ENCODE data around the gene FST. TPM values are rescaled to one million over a fixed set of nuclear protein-coding genes. Genes with fewer than 3 reads are reported as not detected.

FST gene
- total and polyA plus RNA-seq, 4 experiments from 2014 or later = 0.16 to 3.3 (median 1.2) TPM

DNA sequence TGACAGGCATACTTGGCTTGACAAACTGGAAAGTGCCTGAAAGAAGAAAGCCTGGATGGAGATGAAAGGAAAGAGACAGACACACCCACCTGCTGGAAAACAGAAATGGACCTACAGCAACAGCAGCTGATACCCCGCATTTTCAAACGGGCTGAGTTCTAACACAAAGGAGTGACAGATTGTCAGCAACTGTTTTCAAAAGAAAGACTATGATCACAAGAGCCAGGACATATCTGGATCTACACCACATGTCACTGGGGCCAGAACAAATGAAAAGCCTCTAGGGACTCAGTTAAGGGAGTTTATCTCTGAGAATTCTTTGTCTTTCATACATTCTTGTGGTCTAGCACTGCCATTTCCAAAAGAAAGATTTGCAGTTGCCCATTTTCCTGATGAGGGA lies 24.1 kb upstream of the FST start:
- POLR2A ChIA-PET (ENCODE audit: partially characterized antibody) = no interaction called here
- CTCF ChIA-PET (ENCODE audit: partially characterized antibody) = no interaction called here

DNA sequence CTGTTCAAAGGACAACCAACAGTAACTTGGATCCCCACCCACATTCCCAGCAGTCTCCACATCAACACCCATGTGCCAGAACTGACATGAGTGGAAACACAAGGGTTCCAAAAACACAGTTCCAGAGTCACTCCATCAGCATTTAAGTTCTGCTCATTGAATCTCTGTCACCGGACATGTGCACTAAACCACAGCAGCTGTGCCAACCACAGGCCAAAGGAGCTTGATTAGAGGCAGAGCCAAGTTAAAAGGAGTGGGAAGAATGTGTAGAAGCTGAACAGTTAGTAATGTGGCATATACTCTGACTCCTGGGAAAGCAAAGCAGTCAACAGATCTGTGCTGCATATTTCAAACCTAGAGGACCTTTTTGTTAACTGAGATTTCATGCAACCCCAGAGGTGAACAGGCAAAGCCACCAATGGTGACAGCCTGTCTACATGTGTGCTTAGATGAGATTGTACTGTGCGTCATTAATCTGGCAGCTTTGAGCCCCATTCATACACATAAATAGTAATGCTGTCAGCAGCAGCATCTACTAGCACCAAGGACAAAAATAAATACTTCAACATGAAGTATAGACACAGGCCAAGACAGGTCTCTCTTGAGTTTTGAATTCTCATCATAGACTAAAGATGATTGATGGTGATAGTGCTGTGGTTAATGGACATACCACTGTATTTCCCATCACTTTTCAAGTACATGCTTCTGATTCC lies 16.4 kb upstream of the FST start:
- Mint-ChIP-seq H3K27me3 (peaks cover 17 to 24% of the 10 kb centered on the region in 2 donors), H3K36me3 (no peaks in the 10 kb centered on the region), H3K27ac (no peak overlapping the region), H3K4me1 (no peaks in the 10 kb centered on the region), H3K4me3 (no peak overlapping the region), H3K9me3 (peaks cover 0 to 2% (median 0%) of the 10 kb centered on the region in 8 donors)
- DNase-seq = no peak
- Histone ChIP-seq H3K27ac (ENCODE audit: low read depth, low read length) (no peak overlapping the region), H3K27me3 (ENCODE audit: insufficient read depth, low read length) (peaks cover 4% of the 10 kb centered on the region), H3K9me3 (ENCODE audit: control insufficient read depth in 1 of 2, low read length in 2 of 2) (no peaks in the 10 kb centered on the region), H3K4me3 (ENCODE audit: low read length in 2 of 2) (no peak overlapping the region), H3K4me1 (ENCODE audit: insufficient read depth, low read length) (no peaks in the 10 kb centered on the region), H3K36me3 (ENCODE audit: insufficient read depth, low read length) (no peaks in the 10 kb centered on the region)
- ChIA-PET CTCF (ENCODE audit: partially characterized antibody) (no interaction called here), POLR2A (ENCODE audit: partially characterized antibody) (no interaction called here)
- intact Hi-C loops (cut with micrococcal nuclease) = no loop called here

More for the DNA sequence above, 24.1 kb upstream of the FST start:
- Mint-ChIP-seq H3K27me3 (peaks cover 4 to 12% of the 10 kb centered on the region in 2 donors), H3K9me3 (peaks cover 0 to 3% (median 0%) of the 10 kb centered on the region in 8 donors), H3K4me3 (no peak overlapping the region), H3K36me3 (no peaks in the 10 kb centered on the region), H3K4me1 (no peaks in the 10 kb centered on the region), H3K27ac (no peak overlapping the region)
- Histone ChIP-seq H3K27me3 (ENCODE audit: insufficient read depth, low read length) (no peaks in the 10 kb centered on the region), H3K4me1 (ENCODE audit: insufficient read depth, low read length) (no peaks in the 10 kb centered on the region), H3K4me3 (ENCODE audit: low read length in 2 of 2) (no peak overlapping the region), H3K27ac (ENCODE audit: low read depth, low read length) (no peak overlapping the region), H3K36me3 (ENCODE audit: insufficient read depth, low read length) (no peaks in the 10 kb centered on the region), H3K9me3 (ENCODE audit: control insufficient read depth in 1 of 2, low read length in 2 of 2) (no peaks in the 10 kb centered on the region)
- intact Hi-C loops (cut with micrococcal nuclease) = no loop called here
- DNase-seq = no peak

GRCh38 chr5:53464722-53465121 lies 15.7 kb upstream of the FST start:
- H3K27ac Mint-ChIP-seq = no peak overlapping the region
- Histone ChIP-seq H3K27ac (ENCODE audit: low read depth, low read length) (no peak overlapping the region), H3K36me3 (ENCODE audit: insufficient read depth, low read length) (no peaks in the 10 kb centered on the region), H3K27me3 (ENCODE audit: insufficient read depth, low read length) (peaks cover 4% of the 10 kb centered on the region), H3K4me3 (ENCODE audit: low read length in 2 of 2) (no peak overlapping the region), H3K4me1 (ENCODE audit: insufficient read depth, low read length) (no peaks in the 10 kb centered on the region), H3K9me3 (ENCODE audit: control insufficient read depth in 1 of 2, low read length in 2 of 2) (no peaks in the 10 kb centered on the region)
- peaks cover 17 to 28% of the 10 kb centered on the region in 2 donors for H3K27me3 Mint-ChIP-seq
- intact Hi-C loops (cut with micrococcal nuclease) = no loop called here
- no peak for DNase-seq
- CTCF ChIA-PET (ENCODE audit: partially characterized antibody) = no interaction called here
- POLR2A ChIA-PET (ENCODE audit: partially characterized antibody) = no interaction called here
- H3K9me3 Mint-ChIP-seq = no peaks in the 10 kb centered on the region
- no peak overlapping the region for H3K4me3 Mint-ChIP-seq
- no peaks in the 10 kb centered on the region for H3K36me3 Mint-ChIP-seq
- no peaks in the 10 kb centered on the region for H3K4me1 Mint-ChIP-seq

DNA sequence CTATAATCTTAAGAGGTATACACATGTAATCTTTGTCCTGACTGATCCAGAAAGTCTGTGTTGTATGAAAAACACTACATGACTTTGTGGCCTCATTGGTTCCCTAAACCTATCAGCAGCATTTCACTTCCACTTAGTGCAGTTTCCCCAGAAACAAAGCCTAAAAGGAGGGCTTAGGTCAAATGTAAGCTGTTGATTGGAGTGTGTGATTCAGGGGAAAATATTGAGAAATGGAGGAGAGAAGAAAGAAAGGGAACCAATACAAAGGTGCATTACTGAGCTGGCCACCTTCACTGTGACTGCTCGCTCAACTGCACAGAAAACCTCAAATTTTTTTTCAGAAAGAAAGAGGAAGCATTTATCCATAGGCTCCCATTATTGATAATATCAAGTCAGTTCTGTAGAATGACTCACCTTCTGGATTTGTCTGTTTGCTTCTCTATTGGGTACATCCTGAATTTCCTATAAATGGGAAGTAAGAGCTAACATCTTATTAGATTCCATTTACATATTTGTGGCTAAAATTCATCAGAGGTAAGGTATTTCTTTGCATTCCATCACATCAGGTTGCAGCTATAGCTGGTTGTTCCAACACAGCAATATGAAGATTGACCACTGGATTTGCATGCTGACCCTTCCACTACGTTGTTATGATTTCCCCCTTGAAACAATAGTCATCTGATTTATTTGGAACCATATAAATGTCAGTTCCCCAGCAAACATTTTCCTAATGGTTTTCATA lies 10.3 kb upstream of the FST start:
- intact Hi-C loops (cut with micrococcal nuclease) = no loop called here
- H3K9me3 Mint-ChIP-seq = no peaks in the 10 kb centered on the region
- ChIA-PET CTCF (ENCODE audit: partially characterized antibody) (no interaction called here), POLR2A (ENCODE audit: partially characterized antibody) (no interaction called here)
- no peaks in the 10 kb centered on the region for H3K36me3 Mint-ChIP-seq
- DNase-seq = no peak
- peaks cover 26 to 30% of the 10 kb centered on the region in 2 donors for H3K27me3 Mint-ChIP-seq
- Histone ChIP-seq H3K27me3 (ENCODE audit: insufficient read depth, low read length) (peaks cover 5% of the 10 kb centered on the region), H3K4me1 (ENCODE audit: insufficient read depth, low read length) (no peaks in the 10 kb centered on the region), H3K36me3 (ENCODE audit: insufficient read depth, low read length) (no peaks in the 10 kb centered on the region), H3K27ac (ENCODE audit: low read depth, low read length) (no peak overlapping the region), H3K4me3 (ENCODE audit: low read length in 2 of 2) (no peak overlapping the region), H3K9me3 (ENCODE audit: control insufficient read depth in 1 of 2, low read length in 2 of 2) (no peaks in the 10 kb centered on the region)
- no peak overlapping the region for H3K4me3 Mint-ChIP-seq
- no peak overlapping the region for H3K27ac Mint-ChIP-seq
- no peaks in the 10 kb centered on the region for H3K4me1 Mint-ChIP-seq

- Histone ChIP-seq H3K36me3 (ENCODE audit: insufficient read depth, low read length) (no peaks in the 10 kb centered on the region), H3K4me1 (ENCODE audit: insufficient read depth, low read length) (no peaks in the 10 kb centered on the region), H3K27ac (ENCODE audit: low read depth, low read length) (no peak overlapping the region), H3K9me3 (ENCODE audit: control insufficient read depth in 1 of 2, low read length in 2 of 2) (no peaks in the 10 kb centered on the region), H3K4me3 (ENCODE audit: low read length in 2 of 2) (no peak overlapping the region), H3K27me3 (ENCODE audit: insufficient read depth, low read length) (peaks cover 5% of the 10 kb centered on the region)
- DNase-seq = no peak
- no peak overlapping the region for H3K27ac Mint-ChIP-seq
- no peaks in the 10 kb centered on the region for H3K9me3 Mint-ChIP-seq
- no peaks in the 10 kb centered on the region for H3K36me3 Mint-ChIP-seq
- peaks cover 34% of the 10 kb centered on the region in 2 donors for H3K27me3 Mint-ChIP-seq
- intact Hi-C loops (cut with micrococcal nuclease) = no loop called here
- ChIA-PET CTCF (ENCODE audit: partially characterized antibody) (interaction anchor here (0.8 kb wide), 1 partner anchor 756 kb away, joined by 3 read pairs; no protein-coding TSS in a partner anchor), POLR2A (ENCODE audit: partially characterized antibody) (no interaction called here)
- no peak overlapping the region for H3K4me3 Mint-ChIP-seq
- H3K4me1 Mint-ChIP-seq = no peaks in the 10 kb centered on the region
Measured at GRCh38 chr5:53472279-53472678, 8.2 kb upstream of the FST start.

DNA sequence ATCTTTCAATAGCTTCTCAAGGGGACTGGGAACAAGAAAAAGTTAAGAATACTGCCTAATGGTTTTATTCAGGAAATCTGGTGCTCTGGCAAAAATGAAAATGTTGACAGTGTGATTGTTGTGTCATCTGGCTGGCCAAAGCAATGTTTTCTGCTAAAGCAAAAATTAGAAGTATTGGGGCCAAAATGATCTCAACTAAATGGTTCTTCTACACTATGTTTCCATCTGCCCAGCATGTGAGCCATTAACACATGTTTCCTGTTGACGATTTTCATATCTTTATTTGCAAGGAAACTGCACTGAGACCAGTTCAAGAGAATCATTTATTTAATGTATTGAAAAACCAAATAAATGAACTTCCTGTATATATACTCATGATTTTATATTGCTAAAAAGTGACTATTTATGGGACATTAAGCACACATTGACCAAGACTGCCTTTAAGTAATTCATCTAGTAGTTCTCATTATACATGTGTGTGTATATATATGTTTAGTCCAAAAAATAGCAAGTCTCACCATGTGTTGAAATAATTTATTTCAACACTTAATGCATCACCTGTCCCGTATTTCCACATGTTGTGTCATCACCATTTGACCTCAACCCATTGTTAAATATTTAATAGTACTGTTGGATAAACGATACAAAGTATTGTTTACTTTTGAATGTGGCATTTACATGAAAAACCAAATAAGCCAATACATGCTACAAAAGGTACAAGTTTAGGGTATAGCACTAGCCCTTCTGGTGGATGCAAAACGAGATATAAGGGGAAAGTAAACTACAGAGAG lies 7.5 kb upstream of the FST start:
- intact Hi-C loops (cut with micrococcal nuclease) = no loop called here

GRCh38 chr5:53473633-53474032 lies 6.8 kb upstream of the FST start:
- Mint-ChIP-seq H3K9me3 (no peaks in the 10 kb centered on the region), H3K27me3 (peaks cover 36 to 38% of the 10 kb centered on the region in 2 donors), H3K36me3 (peaks cover 0 to 1% of the 10 kb centered on the region in 2 donors), H3K27ac (no peak overlapping the region), H3K4me1 (peaks cover 0 to 6% (median 2%) of the 10 kb centered on the region in 4 donors), H3K4me3 (no peak overlapping the region)
- ChIA-PET CTCF (ENCODE audit: partially characterized antibody) (no interaction called here), POLR2A (ENCODE audit: partially characterized antibody) (no interaction called here)
- no peak overlapping the region for H3K27ac ChIP-seq (ENCODE audit: low read depth, low read length)
- peaks cover 14% of the 10 kb centered on the region for H3K27me3 ChIP-seq (ENCODE audit: insufficient read depth, low read length)
- H3K36me3 ChIP-seq (ENCODE audit: insufficient read depth, low read length) = no peaks in the 10 kb centered on the region
- no peak overlapping the region for H3K4me3 ChIP-seq (ENCODE audit: low read length in 2 of 2)
- DNase-seq = no peak
- H3K9me3 ChIP-seq (ENCODE audit: control insufficient read depth in 1 of 2, low read length in 2 of 2) = no peaks in the 10 kb centered on the region
- peaks cover 4% of the 10 kb centered on the region for H3K4me1 ChIP-seq (ENCODE audit: insufficient read depth, low read length)
- intact Hi-C loops (cut with micrococcal nuclease) = no loop called here

More for the DNA sequence above, 7.5 kb upstream of the FST start:
- POLR2A ChIA-PET (ENCODE audit: partially characterized antibody) = no interaction called here
- Mint-ChIP-seq H3K36me3 (no peaks in the 10 kb centered on the region), H3K27me3 (peaks cover 33 to 34% of the 10 kb centered on the region in 2 donors), H3K27ac (no peak overlapping the region), H3K4me1 (no peaks in the 10 kb centered on the region), H3K9me3 (no peaks in the 10 kb centered on the region), H3K4me3 (no peak overlapping the region)
- no peak for DNase-seq
- no peaks in the 10 kb centered on the region for H3K9me3 ChIP-seq (ENCODE audit: control insufficient read depth in 1 of 2, low read length in 2 of 2)
- H3K4me3 ChIP-seq (ENCODE audit: low read length in 2 of 2) = no peak overlapping the region
- CTCF ChIA-PET (ENCODE audit: partially characterized antibody) = interaction anchor here (0.8 kb wide), 1 partner anchor 756 kb away, joined by 3 read pairs; no protein-coding TSS in a partner anchor
- no peak overlapping the region for H3K27ac ChIP-seq (ENCODE audit: low read depth, low read length)
- peaks cover 8% of the 10 kb centered on the region for H3K27me3 ChIP-seq (ENCODE audit: insufficient read depth, low read length)
- H3K36me3 ChIP-seq (ENCODE audit: insufficient read depth, low read length) = no peaks in the 10 kb centered on the region
- no peaks in the 10 kb centered on the region for H3K4me1 ChIP-seq (ENCODE audit: insufficient read depth, low read length)

Measured in CD4-positive, alpha-beta memory T cell (primary cell).